CD4-positive, alpha-beta T cell treated with Interleukin-21 for 1 hour (primary cell): ENCODE results near the gene NSG2.

Experiments used
- DNase-seq: peaks from one replicate; pipeline ENCODE4 v3.0.0-alpha.2; 2020

Gene NSG2

DNA sequence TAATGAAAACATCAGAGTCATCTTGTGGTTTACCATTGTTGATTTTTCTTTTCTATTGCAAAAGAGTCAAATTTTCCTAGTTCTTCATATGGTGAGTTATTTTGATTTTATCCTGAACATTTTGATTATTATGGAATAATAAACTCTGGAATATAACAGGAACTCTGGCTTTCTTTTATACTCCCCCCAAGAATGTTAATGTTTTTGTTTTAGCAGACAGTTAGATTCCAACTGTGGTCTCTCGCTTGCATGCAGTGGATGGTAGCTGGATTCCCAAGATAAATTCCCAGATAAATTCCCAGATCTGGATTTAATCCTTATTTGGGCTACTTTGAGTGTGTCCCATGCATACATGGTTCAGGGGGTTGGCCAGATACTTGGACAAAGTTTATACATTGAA is 109.8 kb downstream of the NSG2 start:
- no peak for DNase-seq

DNA sequence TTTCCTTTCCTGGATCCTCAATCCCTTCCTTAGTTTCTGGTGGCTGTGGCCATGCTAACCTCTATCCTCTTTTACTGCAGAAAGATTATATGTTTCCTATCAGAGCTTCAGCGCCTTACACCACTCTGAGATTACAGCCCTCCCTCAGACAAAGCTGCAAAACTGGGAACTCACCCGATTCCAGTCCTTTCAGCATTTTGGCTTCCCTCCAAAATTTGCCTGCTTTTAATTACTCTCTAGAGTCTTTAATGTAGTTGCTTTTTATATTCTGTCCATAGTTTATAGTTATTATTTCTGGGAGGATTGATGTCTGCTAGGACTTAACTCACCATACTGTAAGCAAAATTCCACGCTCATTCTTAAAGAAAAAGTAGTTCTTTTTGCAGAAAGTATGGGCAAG is 110.2 kb downstream of the NSG2 start:
- no peak for DNase-seq

DNA sequence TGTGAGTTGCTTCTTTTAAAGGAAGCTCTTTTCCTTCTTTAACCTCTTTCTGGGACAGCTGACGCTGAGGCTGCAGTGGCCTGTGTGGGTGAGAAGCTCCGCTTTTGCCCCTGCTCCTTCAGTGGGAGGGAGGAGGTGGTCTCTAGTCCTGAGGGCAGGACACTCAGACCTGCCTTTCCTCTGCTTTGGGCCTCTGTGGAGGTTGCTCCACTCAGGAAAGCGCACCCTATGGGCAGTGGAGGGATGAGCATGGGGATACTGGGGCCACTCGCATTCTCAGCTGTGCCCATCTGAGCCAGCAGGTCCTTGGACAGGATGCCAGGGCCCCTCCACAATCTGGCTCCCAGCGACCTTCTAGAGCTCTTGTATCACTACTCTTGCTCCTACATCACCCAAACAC is 111.5 kb downstream of the NSG2 start:
- DNase-seq: no peak
